Stomach (tissue), 4 donors: ENCODE data around the gene FITM2.

ENCODE experiments used
- CTCF ChIP-seq, 7 experiments: fragments of 450-650 bp in 4 of 7; fragments of 200-600 bp in 3 of 7; sonication (generic) in 3 of 7; IDR thresholded peaks; one replicate each; pipeline ENCODE4 v1.5.1; 2016 to 2019; ENCODE audit warnings: antibody characterized with exemption in 7 of 7, control low read depth in 2 of 7, mild to moderate bottlenecking in 1 of 7
- EP300 ChIP-seq: sonication (generic); formaldehyde crosslinking; IDR thresholded peaks from one replicate; pipeline ENCODE4 v1.6.1; 2017; ENCODE audit warnings: antibody characterized with exemption
- POLR2A ChIP-seq, 4 donors: fragments of 450-650 bp; IDR thresholded peaks; one replicate each; pipeline ENCODE4 v1.6.1; 2016; ENCODE audit warnings: antibody characterized with exemption in 4 of 4, control low read depth in 2 of 4, mild to moderate bottlenecking in 1 of 4, moderate library complexity in 1 of 4
- POLR2AphosphoS5 ChIP-seq, 3 donors: sonication (generic); formaldehyde crosslinking; IDR thresholded peaks; one replicate each; pipeline ENCODE4 v1.6.1; 2016; ENCODE audit warnings: antibody characterized with exemption in 3 of 3

GRCh38 chr20:44343162-44343675, 32.2 kb upstream of the FITM2 start:
- TF ChIP-seq CTCF (IDR thresholded peaks at IDR 0.05) (no peak), EP300 (no peak), POLR2A (IDR thresholded peaks at IDR 0.05) (no peak), POLR2AphosphoS5 (IDR thresholded peaks at IDR 0.05) (no peak)
